Mesenteric fat pad (tissue), 1 donor: ENCODE measurements around the gene ZNF773. TPM values are rescaled to one million over a fixed set of nuclear protein-coding genes. Genes with fewer than 3 reads are reported as not detected.
"Not testable (repeated sequence)": the region's sequence is repeated elsewhere in the genome, so short reads cannot be mapped to it uniquely, and the experiment has no call there.

Experiments used
- DNase-seq: peaks from one replicate; pipeline ENCODE4 v3.0.0-alpha.2; 2020; ENCODE audit warnings: low spot score
- long read RNA-seq: library from polyadenylated mRNA; unstranded; transcript quantifications from one replicate; pipeline ENCODE4 v2.0.0, GENCODE V29; 2020
- total RNA-seq: library from RNA; stranded (reverse); fragmentation: NEBNext Ultra II Directional; extraction: Animal tissue kit (Norgen Biotek cat#: 25700); gene quantifications from one replicate; pipeline ENCODE4 v1.2.1, GENCODE V29; 2021
- donor health status: DM: yes; HTN: yes; CAD: no.

Gene ZNF773
- total RNA-seq, result 7.0 TPM
- long read RNA-seq, transcript ZNF773-201 (4 exons, 2,206 nt), result minor isoform, 20 of 55 reads
- long read RNA-seq, transcript ZNF773-204 (4 exons, 2,019 nt), result major isoform, 30 of 55 reads
- long read RNA-seq, partial matches to known transcripts, result 0 of 55 reads
- long read RNA-seq, other reads (novel, unspliced or antisense), result 5 of 55 reads

GRCh38 chr19:57499680-57500395 is at the start of gene ZNF773:
Gene ZNF773, plus strand, starts transcription at chr19:57499938. Its CDS starts 143 bp downstream, at chr19:57500081.
- peak; percentile 98 for DNase-seq

- no peak for DNase-seq
These were observed 47.4 kb upstream of the ZNF773 start for GRCh38 chr19:57452307-57452706.

GRCh38 chr19:57465680-57466381 is 33.9 kb upstream of the ZNF773 start:
- DNase-seq, result no peak

- DNase-seq, result no peak
These were observed 33.2 kb upstream of the ZNF773 start for GRCh38 chr19:57466489-57466888.

GRCh38 chr19:57473646-57474045 is 26.1 kb upstream of the ZNF773 start:
- DNase-seq, result no peak

- DNase-seq, result peak; percentile 94
These were observed 22.3 kb upstream of the ZNF773 start, which contains the start of gene ZNF772 for GRCh38 chr19:57477191-57478008. Gene ZNF772, minus strand, starts transcription at chr19:57477566. Its CDS starts 257 bp downstream, at chr19:57477309.

- peak; percentile 95 for DNase-seq
These were observed 12.1 kb upstream of the ZNF773 start, which contains the start of gene ZNF419 for GRCh38 chr19:57487477-57488298. Gene ZNF419, plus strand, starts transcription at chr19:57487750. Its CDS starts 201 bp downstream, at chr19:57487951.

GRCh38 chr19:57488299-57488644 is 11.5 kb upstream of the ZNF773 start:
- DNase-seq, result not testable (repeated sequence)

- not testable (repeated sequence) for DNase-seq
These were observed 432 bp upstream of the ZNF773 start for GRCh38 chr19:57499332-57499679.

GRCh38 chr19:57500400-57500799 is 662 bp downstream of the ZNF773 start:
- not testable (repeated sequence) for DNase-seq

GRCh38 chr19:57506163-57506562 is 6.4 kb downstream of the ZNF773 start:
- DNase-seq, result no peak

- no peak for DNase-seq
These were observed 11.7 kb downstream of the ZNF773 start for GRCh38 chr19:57511484-57511883.

- DNase-seq, result no peak
These were observed 13.1 kb downstream of the ZNF773 start for GRCh38 chr19:57512845-57513244.

- no peak for DNase-seq
These were observed 15.5 kb downstream of the ZNF773 start for GRCh38 chr19:57515255-57515654.

- not testable (repeated sequence) for DNase-seq
These were observed 18.3 kb downstream of the ZNF773 start for GRCh38 chr19:57518021-57518420.

GRCh38 chr19:57527136-57527881 is 27.6 kb downstream of the ZNF773 start, which contains the start of gene ZNF549:
Gene ZNF549, plus strand, starts transcription at chr19:57527356. Its CDS starts 218 bp downstream, at chr19:57527574.
- DNase-seq, result peak; percentile 93

- DNase-seq, result no peak
These were observed 38.3 kb downstream of the ZNF773 start for GRCh38 chr19:57537953-57538547.

- DNase-seq, result no peak
These were observed 46.8 kb downstream of the ZNF773 start for GRCh38 chr19:57546513-57546912.

GRCh38 chr19:57552432-57552831 is 52.7 kb downstream of the ZNF773 start:
- no peak for DNase-seq
